GM23338 (cell line): ENCODE results near the gene KLHDC7B. TPM values are rescaled to one million over a fixed set of nuclear protein-coding genes. Genes with fewer than 3 reads are reported as not detected.

Experiments
- ATAC-seq: fragments of 200-7000 bp; cut with Tn5 transposase; 3 replicates; pipeline ENCODE4 v1.9.1; 2020
- DNase-seq: peaks from one replicate; pipeline ENCODE4 v3.0.0-alpha.2; 2015; ENCODE audit warnings: low spot score
- H2AFZ ChIP-seq: fragments of 200-600 bp; sonication (generic); 2 replicates; pipeline ENCODE4 v1.8.0; 2016; ENCODE audit warnings: antibody characterized with exemption, mild to moderate bottlenecking, moderate library complexity
- H3F3A ChIP-seq: fragments of 200-600 bp; sonication (generic); replicated peaks from 2 replicates; pipeline ENCODE4 v1.8.0; 2017; ENCODE audit warnings: antibody characterized with exemption, mixed run types, low read depth
- H3K27ac ChIP-seq: fragments of 200-600 bp; sonication (generic); 2 replicates; pipeline ENCODE4 v1.6.1; 2016; ENCODE audit warnings: low read depth
- H3K27me3 ChIP-seq: fragments of 200-600 bp; sonication (generic); 2 replicates; pipeline ENCODE4 v1.8.0; 2016; ENCODE audit warnings: mild to moderate bottlenecking, mixed run types, moderate library complexity; ENCODE audit not compliant: insufficient read depth
- H3K36me3 ChIP-seq: fragments of 200-600 bp; sonication (generic); 2 replicates; pipeline ENCODE4 v1.8.0; 2016; ENCODE audit warnings: mild to moderate bottlenecking; ENCODE audit not compliant: insufficient read depth
- H3K4me1 ChIP-seq: fragments of 200-600 bp; sonication (generic); 2 replicates; pipeline ENCODE4 v1.8.0; 2016; ENCODE audit warnings: mild to moderate bottlenecking, moderate library complexity; ENCODE audit not compliant: insufficient read depth
- H3K4me2 ChIP-seq: fragments of 200-600 bp; sonication (generic); 2 replicates; pipeline ENCODE4 v1.7.1; 2017; ENCODE audit warnings: mixed run types
- H3K4me3 ChIP-seq: fragments of 200-600 bp; sonication (generic); 2 replicates; pipeline ENCODE4 v1.6.1; 2016; ENCODE audit warnings: mixed run types
- H3K79me2 ChIP-seq: fragments of 200-600 bp; sonication (generic); replicated peaks from 2 replicates; pipeline ENCODE4 v1.8.0; 2017; ENCODE audit warnings: mild to moderate bottlenecking; ENCODE audit not compliant: insufficient read depth
- H3K9me2 ChIP-seq: fragments of 200-600 bp; sonication (generic); 2 replicates; pipeline ENCODE4 v1.8.0; 2017; ENCODE audit not compliant: insufficient read depth
- H4K20me1 ChIP-seq: fragments of 200-600 bp; sonication (generic); replicated peaks from 2 replicates; pipeline ENCODE4 v1.8.0; 2017; ENCODE audit warnings: mild to moderate bottlenecking; ENCODE audit not compliant: insufficient read depth
- H3K27ac Mint-ChIP-seq: 2 replicates; pipeline ENCODE4 v1.8.0; 2020; ENCODE audit warnings: inconsistent platforms, mild to moderate bottlenecking, moderate library complexity, mixed read lengths
- H3K27me3 Mint-ChIP-seq: 3 replicates; pipeline ENCODE4 v1.8.0; 2022; ENCODE audit warnings: low read depth, mild to moderate bottlenecking, moderate library complexity, mixed read lengths, inconsistent platforms; ENCODE audit not compliant: insufficient read depth, poor library complexity
- H3K36me3 Mint-ChIP-seq: 3 replicates; pipeline ENCODE4 v1.8.0; 2021; ENCODE audit warnings: low read depth, mild to moderate bottlenecking, inconsistent platforms, moderate library complexity, mixed read lengths
- H3K4me1 Mint-ChIP-seq: 3 replicates; pipeline ENCODE4 v1.8.0; 2020; ENCODE audit warnings: mild to moderate bottlenecking, inconsistent platforms, mixed read lengths
- H3K4me3 Mint-ChIP-seq: 3 replicates; pipeline ENCODE4 v1.8.0; 2021; ENCODE audit warnings: moderate library complexity, mild to moderate bottlenecking, inconsistent platforms, mixed read lengths
- H3K9me3 Mint-ChIP-seq: 3 replicates; pipeline ENCODE4 v1.8.0; 2020; ENCODE audit warnings: moderate library complexity, mild to moderate bottlenecking, inconsistent platforms, mixed read lengths
- CREB1 ChIP-seq: fragments of 250-450 bp; sonication (Bioruptor Pico); IDR thresholded peaks from 2 replicates; pipeline ENCODE4 v1.5.0; 2020; ENCODE audit warnings: low read depth, mild to moderate bottlenecking, moderate library complexity
- EZH2 ChIP-seq: fragments of 200-600 bp; sonication (generic); IDR thresholded peaks from one replicate; pipeline ENCODE4 v1.8.0; 2017; ENCODE audit warnings: antibody characterized with exemption, mild to moderate bottlenecking, low read depth; ENCODE audit not compliant: unreplicated experiment
- JUNB ChIP-seq: IDR thresholded peaks from one replicate; pipeline ENCODE4 v1.6.1; 2016; ENCODE audit warnings: antibody characterized with exemption; ENCODE audit not compliant: unreplicated experiment
- POLR2AphosphoS5 ChIP-seq: IDR thresholded peaks from 2 replicates; pipeline ENCODE4 v1.6.1; 2016; ENCODE audit warnings: antibody characterized with exemption, low read depth
- STAT1 ChIP-seq: IDR thresholded peaks from one replicate; pipeline ENCODE4 v1.6.1; 2016; ENCODE audit warnings: antibody characterized with exemption; ENCODE audit not compliant: unreplicated experiment
- ZNF114 ChIP-seq: fragments of 250-450 bp; sonication (Bioruptor Pico); IDR thresholded peaks from 2 replicates; pipeline ENCODE4 v1.5.0; 2020; ENCODE audit warnings: mild to moderate bottlenecking, moderate library complexity
- ZNF331 ChIP-seq: fragments of 250-450 bp; sonication (Bioruptor Pico); IDR thresholded peaks from 2 replicates; pipeline ENCODE4 v1.5.0; 2020; ENCODE audit warnings: low read depth, mild to moderate bottlenecking, moderate library complexity
- polyA plus RNA-seq: library from polyadenylated mRNA; unstranded; fragments of >200 nt; fragmentation: Nextera tagmentation; extraction: Ambion mirVana; gene quantifications from 2 replicates; pipeline ENCODE4 v1.2.1, GENCODE V29; 2016
- total RNA-seq: library from RNA; depleted of rRNA; stranded (reverse); fragments of >200 nt; shearing (Covaris generic); gene quantifications from 2 replicates; pipeline ENCODE4 v1.2.3, GENCODE V29; 2014
- TF ChIP-seq, protein P1 (sequence below), 2 experiments: fragments of 200-600 bp in 1 of 2; sonication (generic) in 1 of 2; conservative IDR thresholded peaks; 2 replicates each; pipeline versions ENCODE4 v1.5.1 to v1.6.1; 2016 to 2017; ENCODE audit warnings: antibody characterized with exemption in 2 of 2, low read depth in 2 of 2, mild to moderate bottlenecking in 2 of 2, moderate library complexity in 1 of 2
- TF ChIP-seq, protein P2 (sequence below): fragments of 250-450 bp; sonication (Bioruptor Pico); IDR thresholded peaks from 2 replicates; pipeline ENCODE4 v1.5.0; 2020; ENCODE audit warnings: mild to moderate bottlenecking, moderate library complexity
- TF ChIP-seq, protein P3 (sequence below): IDR thresholded peaks from one replicate; pipeline ENCODE4 v1.6.1; 2018; ENCODE audit warnings: antibody characterized with exemption; ENCODE audit not compliant: unreplicated experiment
- TF ChIP-seq, protein P4 (sequence below): IDR thresholded peaks from 2 replicates; pipeline ENCODE4 v1.6.1; 2016; ENCODE audit warnings: antibody characterized with exemption

KLHDC7B gene
- total and polyA plus RNA-seq, 2 experiments from 2014 or later = not detected

DNA sequence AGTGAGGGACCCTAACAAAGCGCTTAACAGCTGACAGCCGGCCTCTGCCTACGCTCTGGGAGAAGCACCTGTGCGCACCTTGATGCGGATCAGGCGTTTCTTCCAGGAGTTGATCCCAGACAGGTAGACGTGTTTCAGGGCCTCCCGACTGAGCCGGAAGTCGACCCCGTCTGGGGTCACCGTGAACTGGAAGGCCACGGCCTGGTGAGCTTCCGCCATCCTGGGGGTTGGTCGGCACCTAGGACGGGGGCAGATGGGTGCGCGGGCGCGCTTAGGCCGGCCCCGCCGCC lies 31.9 kb downstream of the KLHDC7B start:
- peaks cover 12% of the 10 kb centered on the region; the same call in 1 of the 3 replicates for H3K36me3 Mint-ChIP-seq
- H3K4me3 Mint-ChIP-seq = no peak overlapping the region
- Histone ChIP-seq H3K79me2 (no peaks in the 10 kb centered on the region), H3K36me3 (no peaks in the 10 kb centered on the region), H3K27me3 (no peaks in the 10 kb centered on the region), H3K4me1 (no peaks in the 10 kb centered on the region; the same call in 1 of the 2 replicates), H3K27ac (no peak overlapping the region), H3K4me3 (peak overlapping the region; percentile 51), H3K9me2 (no peaks in the 10 kb centered on the region), H3K4me2 (peak overlapping the region; percentile 74), H3F3A (peaks cover 6% of the 10 kb centered on the region), H4K20me1 (peaks cover 3% of the 10 kb centered on the region; the same call in 1 of the 2 replicates), H2AFZ (peak overlapping the region; percentile 72; the same call in 1 of the 2 replicates)
- peaks cover 9% of the 10 kb centered on the region for H3K27me3 Mint-ChIP-seq
- no peaks in the 10 kb centered on the region for H3K9me3 Mint-ChIP-seq
- no peaks in the 10 kb centered on the region for H3K4me1 Mint-ChIP-seq
- no peak for ATAC-seq
- no peak for TF ChIP-seq ZNF114 (CRISPR knock-in tag)
- TF ChIP-seq POLR2AphosphoS5 = no peak
- TF ChIP-seq, protein P1, sequence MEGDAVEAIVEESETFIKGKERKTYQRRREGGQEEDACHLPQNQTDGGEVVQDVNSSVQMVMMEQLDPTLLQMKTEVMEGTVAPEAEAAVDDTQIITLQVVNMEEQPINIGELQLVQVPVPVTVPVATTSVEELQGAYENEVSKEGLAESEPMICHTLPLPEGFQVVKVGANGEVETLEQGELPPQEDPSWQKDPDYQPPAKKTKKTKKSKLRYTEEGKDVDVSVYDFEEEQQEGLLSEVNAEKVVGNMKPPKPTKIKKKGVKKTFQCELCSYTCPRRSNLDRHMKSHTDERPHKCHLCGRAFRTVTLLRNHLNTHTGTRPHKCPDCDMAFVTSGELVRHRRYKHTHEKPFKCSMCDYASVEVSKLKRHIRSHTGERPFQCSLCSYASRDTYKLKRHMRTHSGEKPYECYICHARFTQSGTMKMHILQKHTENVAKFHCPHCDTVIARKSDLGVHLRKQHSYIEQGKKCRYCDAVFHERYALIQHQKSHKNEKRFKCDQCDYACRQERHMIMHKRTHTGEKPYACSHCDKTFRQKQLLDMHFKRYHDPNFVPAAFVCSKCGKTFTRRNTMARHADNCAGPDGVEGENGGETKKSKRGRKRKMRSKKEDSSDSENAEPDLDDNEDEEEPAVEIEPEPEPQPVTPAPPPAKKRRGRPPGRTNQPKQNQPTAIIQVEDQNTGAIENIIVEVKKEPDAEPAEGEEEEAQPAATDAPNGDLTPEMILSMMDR (conservative IDR thresholded peaks at IDR 0.05; ENCODE audit: low read depth in 2 of 2) = no peak
- TF ChIP-seq ZNF331 (CRISPR knock-in tag) = no peak
- TF ChIP-seq, protein P2, sequence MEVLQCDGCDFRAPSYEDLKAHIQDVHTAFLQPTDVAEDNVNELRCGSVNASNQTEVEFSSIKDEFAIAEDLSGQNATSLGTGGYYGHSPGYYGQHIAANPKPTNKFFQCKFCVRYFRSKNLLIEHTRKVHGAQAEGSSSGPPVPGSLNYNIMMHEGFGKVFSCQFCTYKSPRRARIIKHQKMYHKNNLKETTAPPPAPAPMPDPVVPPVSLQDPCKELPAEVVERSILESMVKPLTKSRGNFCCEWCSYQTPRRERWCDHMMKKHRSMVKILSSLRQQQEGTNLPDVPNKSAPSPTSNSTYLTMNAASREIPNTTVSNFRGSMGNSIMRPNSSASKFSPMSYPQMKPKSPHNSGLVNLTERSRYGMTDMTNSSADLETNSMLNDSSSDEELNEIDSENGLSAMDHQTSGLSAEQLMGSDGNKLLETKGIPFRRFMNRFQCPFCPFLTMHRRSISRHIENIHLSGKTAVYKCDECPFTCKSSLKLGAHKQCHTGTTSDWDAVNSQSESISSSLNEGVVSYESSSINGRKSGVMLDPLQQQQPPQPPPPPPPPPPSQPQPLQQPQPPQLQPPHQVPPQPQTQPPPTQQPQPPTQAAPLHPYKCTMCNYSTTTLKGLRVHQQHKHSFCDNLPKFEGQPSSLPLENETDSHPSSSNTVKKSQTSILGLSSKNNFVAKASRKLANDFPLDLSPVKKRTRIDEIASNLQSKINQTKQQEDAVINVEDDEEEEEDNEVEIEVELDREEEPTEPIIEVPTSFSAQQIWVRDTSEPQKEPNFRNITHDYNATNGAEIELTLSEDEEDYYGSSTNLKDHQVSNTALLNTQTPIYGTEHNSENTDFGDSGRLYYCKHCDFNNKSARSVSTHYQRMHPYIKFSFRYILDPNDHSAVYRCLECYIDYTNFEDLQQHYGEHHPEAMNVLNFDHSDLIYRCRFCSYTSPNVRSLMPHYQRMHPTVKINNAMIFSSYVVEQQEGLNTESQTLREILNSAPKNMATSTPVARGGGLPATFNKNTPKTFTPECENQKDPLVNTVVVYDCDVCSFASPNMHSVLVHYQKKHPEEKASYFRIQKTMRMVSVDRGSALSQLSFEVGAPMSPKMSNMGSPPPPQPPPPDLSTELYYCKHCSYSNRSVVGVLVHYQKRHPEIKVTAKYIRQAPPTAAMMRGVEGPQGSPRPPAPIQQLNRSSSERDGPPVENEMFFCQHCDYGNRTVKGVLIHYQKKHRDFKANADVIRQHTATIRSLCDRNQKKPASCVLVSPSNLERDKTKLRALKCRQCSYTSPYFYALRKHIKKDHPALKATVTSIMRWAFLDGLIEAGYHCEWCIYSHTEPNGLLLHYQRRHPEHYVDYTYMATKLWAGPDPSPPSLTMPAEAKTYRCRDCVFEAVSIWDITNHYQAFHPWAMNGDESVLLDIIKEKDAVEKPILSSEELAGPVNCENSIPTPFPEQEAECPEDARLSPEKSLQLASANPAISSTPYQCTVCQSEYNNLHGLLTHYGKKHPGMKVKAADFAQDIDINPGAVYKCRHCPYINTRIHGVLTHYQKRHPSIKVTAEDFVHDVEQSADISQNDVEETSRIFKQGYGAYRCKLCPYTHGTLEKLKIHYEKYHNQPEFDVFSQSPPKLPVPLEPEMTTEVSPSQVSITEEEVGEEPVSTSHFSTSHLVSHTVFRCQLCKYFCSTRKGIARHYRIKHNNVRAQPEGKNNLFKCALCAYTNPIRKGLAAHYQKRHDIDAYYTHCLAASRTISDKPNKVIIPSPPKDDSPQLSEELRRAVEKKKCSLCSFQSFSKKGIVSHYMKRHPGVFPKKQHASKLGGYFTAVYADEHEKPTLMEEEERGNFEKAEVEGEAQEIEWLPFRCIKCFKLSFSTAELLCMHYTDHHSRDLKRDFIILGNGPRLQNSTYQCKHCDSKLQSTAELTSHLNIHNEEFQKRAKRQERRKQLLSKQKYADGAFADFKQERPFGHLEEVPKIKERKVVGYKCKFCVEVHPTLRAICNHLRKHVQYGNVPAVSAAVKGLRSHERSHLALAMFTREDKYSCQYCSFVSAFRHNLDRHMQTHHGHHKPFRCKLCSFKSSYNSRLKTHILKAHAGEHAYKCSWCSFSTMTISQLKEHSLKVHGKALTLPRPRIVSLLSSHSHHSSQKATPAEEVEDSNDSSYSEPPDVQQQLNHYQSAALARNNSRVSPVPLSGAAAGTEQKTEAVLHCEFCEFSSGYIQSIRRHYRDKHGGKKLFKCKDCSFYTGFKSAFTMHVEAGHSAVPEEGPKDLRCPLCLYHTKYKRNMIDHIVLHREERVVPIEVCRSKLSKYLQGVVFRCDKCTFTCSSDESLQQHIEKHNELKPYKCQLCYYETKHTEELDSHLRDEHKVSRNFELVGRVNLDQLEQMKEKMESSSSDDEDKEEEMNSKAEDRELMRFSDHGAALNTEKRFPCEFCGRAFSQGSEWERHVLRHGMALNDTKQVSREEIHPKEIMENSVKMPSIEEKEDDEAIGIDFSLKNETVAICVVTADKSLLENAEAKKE = no peak
- no peak for TF ChIP-seq CREB1
- no peak for TF ChIP-seq JUNB
- TF ChIP-seq, protein P3, sequence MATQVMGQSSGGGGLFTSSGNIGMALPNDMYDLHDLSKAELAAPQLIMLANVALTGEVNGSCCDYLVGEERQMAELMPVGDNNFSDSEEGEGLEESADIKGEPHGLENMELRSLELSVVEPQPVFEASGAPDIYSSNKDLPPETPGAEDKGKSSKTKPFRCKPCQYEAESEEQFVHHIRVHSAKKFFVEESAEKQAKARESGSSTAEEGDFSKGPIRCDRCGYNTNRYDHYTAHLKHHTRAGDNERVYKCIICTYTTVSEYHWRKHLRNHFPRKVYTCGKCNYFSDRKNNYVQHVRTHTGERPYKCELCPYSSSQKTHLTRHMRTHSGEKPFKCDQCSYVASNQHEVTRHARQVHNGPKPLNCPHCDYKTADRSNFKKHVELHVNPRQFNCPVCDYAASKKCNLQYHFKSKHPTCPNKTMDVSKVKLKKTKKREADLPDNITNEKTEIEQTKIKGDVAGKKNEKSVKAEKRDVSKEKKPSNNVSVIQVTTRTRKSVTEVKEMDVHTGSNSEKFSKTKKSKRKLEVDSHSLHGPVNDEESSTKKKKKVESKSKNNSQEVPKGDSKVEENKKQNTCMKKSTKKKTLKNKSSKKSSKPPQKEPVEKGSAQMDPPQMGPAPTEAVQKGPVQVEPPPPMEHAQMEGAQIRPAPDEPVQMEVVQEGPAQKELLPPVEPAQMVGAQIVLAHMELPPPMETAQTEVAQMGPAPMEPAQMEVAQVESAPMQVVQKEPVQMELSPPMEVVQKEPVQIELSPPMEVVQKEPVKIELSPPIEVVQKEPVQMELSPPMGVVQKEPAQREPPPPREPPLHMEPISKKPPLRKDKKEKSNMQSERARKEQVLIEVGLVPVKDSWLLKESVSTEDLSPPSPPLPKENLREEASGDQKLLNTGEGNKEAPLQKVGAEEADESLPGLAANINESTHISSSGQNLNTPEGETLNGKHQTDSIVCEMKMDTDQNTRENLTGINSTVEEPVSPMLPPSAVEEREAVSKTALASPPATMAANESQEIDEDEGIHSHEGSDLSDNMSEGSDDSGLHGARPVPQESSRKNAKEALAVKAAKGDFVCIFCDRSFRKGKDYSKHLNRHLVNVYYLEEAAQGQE = no peak
- TF ChIP-seq EZH2 = no peak
- TF ChIP-seq STAT1 = no peak
- TF ChIP-seq, protein P4, sequence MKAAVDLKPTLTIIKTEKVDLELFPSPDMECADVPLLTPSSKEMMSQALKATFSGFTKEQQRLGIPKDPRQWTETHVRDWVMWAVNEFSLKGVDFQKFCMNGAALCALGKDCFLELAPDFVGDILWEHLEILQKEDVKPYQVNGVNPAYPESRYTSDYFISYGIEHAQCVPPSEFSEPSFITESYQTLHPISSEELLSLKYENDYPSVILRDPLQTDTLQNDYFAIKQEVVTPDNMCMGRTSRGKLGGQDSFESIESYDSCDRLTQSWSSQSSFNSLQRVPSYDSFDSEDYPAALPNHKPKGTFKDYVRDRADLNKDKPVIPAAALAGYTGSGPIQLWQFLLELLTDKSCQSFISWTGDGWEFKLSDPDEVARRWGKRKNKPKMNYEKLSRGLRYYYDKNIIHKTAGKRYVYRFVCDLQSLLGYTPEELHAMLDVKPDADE = no peak
- DNase-seq = peak; percentile 58
- no peak overlapping the region for H3K27ac Mint-ChIP-seq
